HG02588 (cell line): ENCODE measurements around the gene RXRG.
"Not testable (repeated sequence)": the region's sequence is repeated elsewhere in the genome, so short reads cannot be mapped to it uniquely, and the experiment has no call there.

Experiments
- ATAC-seq: cut with Tn5 transposase; IDR thresholded peaks from one replicate; pipeline ENCODE4 v1.9.1; 2021; ENCODE audit warnings: mild to moderate bottlenecking, moderate library complexity; ENCODE audit not compliant: unreplicated experiment

Gene RXRG

DNA sequence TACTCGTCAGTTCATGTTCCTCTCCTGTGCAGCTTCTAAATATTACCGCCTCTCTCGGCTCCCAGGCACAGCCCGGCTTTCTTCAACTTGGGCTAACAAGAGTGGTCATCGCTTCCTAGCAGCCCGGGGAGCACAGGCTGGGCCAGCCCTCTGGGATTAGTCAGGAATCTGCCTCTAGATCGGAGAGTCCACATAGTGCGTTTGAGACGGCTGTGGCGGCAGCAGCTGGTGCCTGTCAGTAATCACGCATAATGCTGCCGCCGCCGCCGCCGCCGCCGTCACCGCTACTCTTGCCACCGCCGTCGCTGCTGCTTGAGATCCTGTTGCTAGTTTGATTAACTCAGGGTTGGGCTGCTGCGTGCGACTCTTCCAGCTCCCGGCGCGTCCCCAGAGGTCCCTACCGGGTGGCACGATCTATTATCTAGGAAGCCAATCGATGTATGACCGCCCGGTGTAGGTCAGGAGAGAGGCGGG is at the start of gene RXRG:
TSS of gene RXRG (minus strand) at position 230 of the 474 bp plus-strand sequence. CDS start 233 bp downstream, outside the sequence.
- ATAC-seq = no peak

DNA sequence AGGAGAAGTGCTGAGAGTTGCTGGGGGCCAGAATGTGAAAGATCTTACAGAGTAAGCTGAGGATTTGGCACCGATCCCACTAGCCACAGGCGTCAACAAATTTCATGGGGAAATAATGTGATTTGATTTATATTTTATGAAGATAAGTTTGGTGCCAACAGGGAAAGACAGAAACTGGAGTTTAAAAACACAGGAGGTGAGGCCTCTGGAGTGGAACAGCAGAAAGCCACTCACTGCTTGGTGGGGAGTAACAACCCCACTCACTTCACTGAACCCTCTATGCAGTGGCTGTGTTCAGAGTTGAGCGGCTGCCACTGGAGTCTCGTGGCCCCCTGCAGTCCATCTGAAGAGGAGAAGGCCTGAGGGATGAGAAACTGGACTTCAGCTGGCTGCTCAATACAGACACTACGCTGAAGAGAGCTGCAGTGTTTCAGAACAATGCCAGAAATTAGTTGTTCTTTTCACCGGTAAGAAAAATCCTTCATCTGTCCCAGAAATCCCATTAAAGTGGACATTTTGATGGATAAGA is 48.0 kb upstream of the RXRG start:
- no peak for ATAC-seq

DNA sequence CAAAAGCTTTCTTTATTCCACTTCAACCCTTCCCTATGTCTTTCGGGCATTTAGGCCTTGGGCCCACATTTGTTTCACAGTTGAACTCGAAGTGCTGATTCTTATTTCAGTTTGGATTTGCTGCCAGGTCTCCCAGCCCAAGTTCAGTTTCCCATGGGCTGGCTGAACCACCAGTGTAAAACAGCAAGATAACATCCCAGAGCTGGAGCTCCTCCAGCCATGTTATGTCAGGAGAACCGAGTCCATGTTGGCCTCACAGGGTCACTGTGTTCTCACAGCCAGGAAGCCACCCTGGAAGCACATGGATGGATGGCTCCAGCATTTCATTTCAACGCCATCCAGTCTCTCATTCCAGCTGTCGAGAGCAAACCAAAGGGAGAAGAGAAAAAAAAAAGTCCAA is 45.2 kb upstream of the RXRG start:
- no peak for ATAC-seq

DNA sequence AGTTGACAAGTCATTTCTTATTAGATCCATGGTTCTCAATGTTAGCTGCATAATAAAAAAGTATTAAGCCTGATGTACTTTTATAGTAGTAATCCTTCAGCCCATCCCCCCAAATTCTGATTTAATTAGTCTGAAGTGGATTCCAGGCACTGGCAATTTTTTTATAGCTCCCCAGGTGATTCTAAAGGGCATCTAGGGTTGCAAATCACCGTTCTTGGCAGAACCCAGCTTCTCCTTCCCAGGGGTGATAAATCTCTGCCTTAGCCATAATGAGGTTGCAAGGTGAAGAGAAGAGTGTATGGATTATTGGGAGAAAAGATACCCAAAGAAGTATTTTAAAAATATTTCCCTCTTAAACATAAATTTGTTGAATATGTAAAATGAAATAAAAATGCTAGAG is 43.0 kb upstream of the RXRG start:
- no peak for ATAC-seq

DNA sequence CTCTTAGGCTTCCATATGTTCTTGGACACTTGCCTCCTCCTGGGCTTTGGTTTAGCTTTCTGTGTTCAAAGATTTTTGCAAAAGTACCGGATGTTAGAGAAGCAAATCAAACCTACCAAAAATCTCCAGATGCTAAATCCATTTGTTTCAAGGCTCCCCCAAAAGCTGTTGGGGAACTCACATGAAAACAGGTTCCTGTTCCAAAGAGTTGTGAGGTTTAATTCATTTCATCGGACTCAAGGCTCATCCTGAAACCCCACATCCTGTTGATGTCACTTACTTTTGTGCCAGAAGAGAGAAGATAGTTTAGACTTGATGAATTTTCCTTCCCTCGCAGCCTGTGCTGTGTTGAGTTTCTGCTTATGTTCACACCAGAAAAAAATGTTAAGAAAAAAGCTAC is 41.7 kb upstream of the RXRG start:
- no peak for ATAC-seq

DNA sequence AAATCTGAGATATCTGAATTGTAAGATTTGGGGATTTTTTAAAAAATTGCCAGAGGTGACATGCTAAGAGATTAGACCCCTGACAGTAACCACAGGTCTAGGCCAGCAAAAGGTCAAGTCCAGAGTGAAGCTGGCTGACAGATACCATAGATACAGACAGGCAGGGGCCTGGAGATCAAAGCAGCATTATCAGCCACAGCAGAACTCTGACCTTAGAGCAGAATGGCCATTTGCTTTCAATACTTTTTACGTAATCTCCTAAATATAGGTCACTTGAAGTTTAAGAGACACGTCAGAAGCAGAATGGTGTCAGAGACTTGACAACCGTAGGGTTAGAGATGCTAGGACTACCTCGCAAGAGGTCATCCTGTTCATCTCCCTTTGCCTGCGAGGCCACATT is 40.8 kb upstream of the RXRG start:
- ATAC-seq = no peak

DNA sequence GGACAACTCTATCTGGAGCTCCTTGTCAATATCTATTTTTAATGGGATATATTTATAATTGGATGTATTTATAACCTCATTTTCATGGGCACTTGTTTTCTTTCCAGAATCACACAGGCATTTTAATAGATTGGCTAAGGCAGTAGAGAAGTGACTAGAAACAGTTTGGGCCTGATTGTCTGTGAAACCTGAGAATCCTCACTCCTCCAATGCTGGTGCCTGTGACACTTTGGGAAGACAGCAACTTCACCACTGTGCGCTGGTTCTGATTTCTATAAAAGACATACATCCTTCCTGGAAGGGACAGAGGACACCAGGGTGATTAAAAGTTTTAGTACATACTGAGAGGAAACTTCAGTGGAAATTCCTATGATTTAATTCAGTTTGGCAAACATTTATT is 39.6 kb upstream of the RXRG start:
- no peak for ATAC-seq

DNA sequence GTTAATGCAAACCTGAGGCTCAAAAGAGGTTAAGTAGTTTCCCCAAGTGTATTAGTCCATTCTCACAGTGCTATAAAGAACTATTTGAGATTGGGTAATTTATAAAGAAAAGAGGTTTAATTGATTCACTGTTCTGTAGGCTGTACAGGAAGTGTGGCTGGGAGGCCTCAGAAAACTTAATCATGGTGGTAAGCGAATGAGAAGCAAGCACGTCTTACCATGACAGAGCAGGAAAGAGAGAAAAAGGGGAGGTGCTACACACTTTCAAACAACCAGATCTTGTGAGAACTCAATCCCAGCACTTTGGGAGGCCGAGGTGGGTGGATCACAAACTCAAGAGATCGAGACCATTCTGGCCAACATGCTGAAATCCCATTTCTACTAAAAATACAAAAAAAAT is 38.5 kb upstream of the RXRG start:
- ATAC-seq = no peak

DNA sequence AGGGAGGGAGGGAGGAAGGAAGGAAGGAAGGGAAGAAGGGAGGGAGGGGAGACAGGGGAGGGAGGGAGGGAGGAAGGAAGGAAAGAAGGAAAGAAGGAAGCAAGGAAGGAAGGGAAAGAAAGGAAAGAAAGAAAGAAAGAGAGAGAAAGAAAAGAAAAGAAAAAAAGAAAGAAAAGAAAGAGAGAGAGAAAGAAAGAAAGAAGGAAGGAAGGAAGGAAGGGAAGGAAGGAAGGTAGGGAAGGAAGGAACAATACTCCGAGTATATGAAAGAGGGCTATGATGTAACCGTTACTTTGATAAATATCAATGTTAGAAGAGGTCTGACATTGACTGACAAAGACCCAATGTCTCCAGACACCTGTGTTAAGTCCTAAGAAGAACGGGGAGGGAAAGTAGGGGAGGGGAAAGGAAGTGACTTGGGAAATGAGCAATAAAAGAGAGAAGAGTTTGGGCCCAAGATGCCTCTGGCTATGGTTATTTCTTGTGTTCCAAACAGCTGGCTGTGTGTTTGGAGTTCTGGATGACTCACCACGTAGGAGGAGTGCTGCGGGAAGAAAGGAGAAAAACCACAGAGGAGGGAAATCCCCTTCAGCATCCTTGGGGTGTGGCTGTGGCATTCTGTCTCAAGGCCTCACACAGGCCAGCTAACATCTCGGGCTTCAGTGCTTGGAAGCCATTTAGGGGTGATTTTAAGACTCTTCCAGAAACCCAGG is 37.0 kb upstream of the RXRG start:
- ATAC-seq = no peak

DNA sequence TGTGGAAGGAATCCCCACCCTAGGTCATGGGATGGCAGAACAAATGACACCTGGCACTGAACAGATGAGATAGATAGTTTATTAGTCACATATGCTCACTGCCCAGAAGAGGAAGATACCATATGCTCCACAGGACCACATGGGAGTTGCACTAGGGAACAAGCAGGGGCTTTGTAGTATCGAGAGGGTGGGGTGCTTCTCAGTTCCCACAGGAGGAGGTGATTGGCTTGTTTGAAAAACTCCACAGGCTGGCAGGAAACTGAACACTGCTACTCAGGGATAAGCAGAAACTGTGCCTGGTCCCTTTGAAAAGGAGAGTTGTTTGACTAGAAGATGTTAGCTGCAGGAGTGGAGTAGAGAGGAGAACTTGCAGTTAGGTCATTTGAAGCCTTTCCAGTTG is 31.9 kb upstream of the RXRG start:
- ATAC-seq = no peak

DNA sequence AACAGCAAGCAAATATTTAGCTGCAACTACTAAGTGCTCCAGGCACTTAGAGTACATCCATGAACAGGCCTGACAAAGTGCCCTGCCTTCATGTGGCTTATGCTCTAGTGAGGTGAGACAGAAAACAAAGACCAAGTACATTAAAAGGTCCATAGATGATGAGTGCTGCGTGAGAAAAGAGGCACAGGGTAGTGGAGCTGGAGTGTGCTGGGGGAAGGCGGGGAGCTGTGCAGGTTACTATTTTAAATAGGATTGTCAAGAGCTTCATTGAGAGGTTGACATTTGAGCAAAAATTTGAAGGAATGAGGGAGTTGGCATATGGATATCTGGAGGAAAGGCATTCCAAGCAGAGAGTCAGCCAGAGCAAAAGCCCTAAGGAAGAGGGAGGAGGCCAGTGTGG is 29.3 kb upstream of the RXRG start:
- ATAC-seq = no peak

DNA sequence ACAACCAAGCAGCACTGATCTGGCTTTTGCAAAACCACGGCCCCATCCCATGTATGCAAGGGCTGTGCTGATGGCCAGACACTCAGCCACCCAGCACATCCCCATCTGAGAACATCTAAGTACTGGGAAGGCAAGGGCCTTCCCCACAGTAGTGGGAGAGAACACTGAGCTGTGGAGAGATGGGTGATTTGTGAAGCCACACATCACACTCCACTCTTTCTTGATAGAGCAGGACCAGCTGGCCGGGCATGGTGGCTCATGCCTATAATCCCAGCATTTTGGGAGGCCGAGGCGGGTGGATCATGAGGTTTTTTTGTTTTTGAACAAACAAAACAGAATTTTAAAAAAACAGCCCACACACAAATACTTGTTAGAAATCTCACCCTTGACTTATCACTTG is 28.2 kb upstream of the RXRG start:
- no peak for ATAC-seq

DNA sequence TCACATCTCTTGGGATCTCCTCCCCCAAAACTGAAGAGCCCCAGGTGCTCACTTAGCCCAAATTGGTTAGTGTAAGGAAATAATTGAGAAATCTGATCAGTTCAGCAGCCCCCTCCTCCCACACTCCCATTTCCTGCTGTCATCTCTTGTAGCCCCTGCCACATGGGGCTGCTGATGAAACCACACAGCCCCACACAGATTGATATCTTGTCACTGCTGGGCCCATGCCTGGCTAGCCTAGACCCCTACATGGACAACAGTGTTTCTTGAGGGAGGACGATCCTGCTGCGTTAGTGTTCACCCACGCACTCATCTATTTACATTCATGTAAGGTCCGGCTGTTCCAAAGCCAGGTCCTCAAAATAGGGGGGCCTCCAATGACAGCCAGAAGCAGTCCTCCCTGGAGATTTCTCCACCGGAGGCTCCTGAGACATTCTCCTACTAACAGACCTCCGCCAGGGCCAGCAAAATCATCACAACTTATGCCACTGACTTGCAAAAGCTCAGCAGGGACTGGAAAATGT is 23.9 kb upstream of the RXRG start:
- no peak for ATAC-seq

DNA sequence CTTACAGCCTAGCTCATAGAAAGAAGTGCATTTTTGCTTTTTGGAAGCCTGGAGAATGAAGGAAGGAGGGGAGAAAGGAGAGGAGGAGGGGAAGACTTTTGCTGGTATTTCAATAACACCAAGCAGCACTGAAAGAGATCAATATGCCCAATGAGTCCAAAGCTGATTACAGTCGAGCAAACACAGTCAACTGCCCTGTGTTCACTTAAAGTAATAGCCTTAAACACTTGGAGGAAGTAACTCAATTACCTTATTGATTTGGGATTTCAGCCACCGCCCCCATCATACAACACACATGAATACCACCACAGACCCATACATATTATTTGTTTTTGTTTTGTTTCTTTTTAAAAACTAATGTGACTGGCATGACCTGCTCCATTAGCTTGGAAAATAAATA is 23.3 kb upstream of the RXRG start:
- ATAC-seq = no peak

DNA sequence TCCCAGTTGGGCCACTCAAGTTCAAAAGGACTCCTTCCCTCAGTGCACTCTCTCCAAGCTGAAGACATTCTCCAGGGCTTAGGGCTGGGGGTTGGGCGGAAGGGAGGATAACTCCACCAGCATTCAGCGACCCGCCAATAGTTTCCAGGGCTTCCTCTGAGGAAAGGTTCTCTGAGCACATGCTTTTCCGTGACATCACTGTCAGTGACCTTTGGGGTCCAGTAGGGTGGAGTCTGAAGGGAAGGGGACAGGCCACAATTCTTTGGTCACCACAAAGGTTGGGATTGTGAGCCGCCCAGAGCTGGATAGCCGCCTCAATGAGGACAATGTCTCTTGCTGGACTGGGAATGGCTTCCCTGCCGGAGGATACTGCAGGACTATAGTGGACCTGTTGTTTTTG is 22.8 kb upstream of the RXRG start:
- ATAC-seq = no peak

DNA sequence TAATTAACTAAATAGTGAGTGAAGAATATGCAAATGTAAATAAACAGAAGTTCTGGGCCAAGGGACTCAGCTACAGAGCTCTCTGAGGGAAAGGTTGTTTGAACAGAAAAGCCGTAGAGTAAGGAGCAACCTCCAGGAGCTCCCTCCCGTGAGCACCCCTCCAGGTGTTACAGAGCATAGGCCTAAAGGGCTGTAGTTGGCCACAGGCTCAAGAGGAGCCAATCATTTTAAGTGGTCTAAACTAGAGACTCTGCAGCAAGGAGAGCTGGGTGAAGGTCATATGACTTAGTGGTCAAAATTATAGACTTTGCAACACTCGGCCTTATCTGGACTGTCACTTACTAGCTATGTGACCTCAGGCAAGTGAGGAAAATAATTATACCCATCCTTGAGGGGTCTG is 19.1 kb upstream of the RXRG start:
- ATAC-seq = no peak

DNA sequence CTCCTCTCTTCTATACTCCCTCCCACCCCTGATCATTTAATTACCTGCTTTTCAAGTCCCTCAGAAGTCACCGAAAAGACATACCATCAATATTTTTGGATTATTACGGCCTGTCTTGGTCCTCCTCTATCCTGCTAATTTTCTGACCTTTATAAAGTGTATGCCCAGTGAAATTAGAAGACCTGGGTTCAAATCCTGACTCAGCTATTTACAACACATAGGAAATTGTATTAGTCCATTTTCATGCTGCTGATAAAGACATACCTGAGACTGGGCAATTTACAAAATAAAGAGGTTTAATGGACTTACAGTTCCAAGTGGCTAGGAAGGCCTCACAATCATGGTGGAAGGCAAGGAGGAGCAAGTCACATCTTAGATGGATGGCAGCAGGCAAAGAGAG is 14.8 kb upstream of the RXRG start:
- ATAC-seq = not testable (repeated sequence)

DNA sequence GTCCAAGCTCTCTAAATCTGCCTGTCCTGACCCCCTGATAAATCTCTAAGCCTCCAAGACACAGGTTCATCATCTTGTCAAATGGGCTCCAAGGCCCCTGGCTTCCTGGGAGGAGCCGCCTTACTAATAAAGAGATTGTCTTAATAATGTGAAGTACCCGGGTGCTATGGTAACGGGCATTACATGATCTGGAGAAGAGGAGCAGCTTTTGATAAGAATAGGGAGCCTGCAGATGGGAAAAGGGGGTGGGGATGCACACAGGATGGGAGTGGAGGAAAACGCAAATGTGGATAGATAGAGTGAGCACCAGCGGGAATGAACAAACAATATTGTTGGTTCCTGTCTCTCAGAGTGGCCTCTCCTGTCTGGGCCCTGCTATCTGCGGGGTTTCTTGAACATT is 11.9 kb upstream of the RXRG start:
- no peak for ATAC-seq

DNA sequence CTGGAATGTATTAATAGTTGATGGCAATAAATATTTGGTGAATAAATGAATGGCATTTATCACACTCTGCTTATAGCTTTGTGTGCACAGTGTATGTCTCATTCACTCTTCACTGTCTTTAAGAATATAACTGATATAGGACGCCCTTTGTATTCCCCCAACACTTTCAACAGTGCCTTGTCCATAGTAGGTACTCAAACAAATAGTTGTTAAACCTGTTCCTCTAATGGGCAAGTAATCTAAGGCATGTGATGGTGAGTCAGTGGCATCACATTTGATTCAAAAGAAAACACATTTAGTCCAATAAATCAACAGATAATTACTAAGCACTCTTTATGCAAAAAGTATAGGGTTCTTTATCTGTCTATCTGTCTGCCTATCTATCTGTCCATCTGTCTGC is 11.2 kb upstream of the RXRG start:
- no peak for ATAC-seq

DNA sequence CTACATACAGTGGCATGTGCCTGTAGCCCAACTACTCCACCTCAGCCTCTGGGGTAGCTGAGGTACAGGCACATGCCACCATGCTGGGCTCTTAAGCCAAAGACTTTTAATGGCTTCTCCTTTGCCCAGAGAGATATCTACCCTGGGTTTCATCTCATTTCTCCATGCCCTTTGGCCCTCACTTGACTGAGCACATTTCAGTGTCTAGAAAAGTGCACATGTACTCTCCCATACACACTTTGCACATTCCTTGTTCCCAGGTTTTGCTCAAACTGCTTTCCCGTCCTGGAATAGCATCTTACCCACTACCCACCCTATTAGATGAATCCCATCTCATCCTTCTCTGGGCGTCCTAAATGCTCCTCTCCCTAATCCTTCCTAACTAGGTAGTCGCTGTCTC is 10.2 kb upstream of the RXRG start:
- ATAC-seq = no peak

DNA sequence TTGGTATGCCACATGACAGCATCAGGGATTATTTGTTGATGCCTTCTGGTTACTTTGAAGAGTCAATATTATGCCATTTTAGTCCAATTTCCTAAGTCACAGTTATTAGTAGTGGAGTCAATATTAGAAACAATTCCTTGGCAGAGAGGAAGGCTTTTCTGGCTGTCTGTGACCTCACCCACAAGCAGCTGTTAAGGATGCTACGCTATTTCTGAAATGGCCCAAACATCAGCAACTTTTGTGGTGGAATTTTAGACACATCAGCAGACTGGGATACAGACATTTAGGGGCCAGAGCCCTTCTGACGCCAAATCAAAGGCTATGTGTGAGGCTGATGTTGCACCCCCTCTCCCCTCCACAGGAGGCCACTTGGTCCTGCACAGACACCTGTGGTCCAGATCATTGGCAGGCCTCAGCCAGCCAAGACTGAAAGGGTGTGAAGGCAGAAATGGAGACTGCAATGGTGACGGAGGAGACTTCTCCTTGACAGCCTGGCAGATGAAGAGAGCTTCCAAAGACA is 9.2 kb upstream of the RXRG start:
- ATAC-seq = no peak

DNA sequence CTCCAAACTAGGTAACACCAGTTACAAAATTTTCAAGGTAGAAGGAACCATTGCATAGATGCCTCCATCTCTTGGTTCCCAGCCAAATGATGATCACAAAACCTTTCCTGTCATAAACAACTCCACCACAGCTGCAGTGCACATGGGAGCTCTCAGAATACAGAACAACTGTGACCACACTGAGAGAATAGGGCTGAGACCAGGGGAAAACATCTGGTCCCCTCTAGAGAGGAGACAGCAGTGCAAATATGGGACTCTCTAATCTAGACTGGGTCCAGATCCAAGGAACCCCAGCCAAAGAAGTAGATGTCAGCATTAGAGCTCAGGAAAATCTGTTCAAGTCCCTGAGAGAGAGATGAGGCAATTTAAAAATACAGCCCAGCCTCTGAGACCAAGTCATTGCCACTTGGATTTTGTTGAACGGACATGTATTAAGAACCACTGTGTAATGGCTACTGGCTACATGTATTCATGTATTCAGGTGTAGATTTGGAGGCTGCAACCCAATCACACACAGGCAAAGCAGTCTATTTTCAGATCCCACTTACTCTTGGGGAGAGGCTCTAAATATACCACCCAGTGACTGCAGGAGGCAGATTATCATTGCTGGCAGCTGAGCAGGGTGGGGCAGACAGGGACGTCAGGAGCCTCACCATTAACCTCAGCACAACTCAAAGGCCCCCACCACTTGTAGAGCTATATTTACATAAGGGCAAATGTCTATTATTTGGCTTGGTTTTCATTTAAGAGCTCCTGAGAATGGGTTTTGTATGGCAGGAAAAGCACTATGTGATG is 7.6 kb upstream of the RXRG start:
- ATAC-seq = no peak
